ENCODE results near the gene CAP1. TPM values are rescaled to one million over a fixed set of nuclear protein-coding genes. Genes with fewer than 3 reads are reported as not detected.

Gene CAP1
- polyA plus RNA-seq, 1 donor: 198 TPM

- Histone ChIP-seq H3K4me3 (ENCODE audit: low read length) (no peak overlapping the region), H3K27ac (ENCODE audit: low read length) (no peak overlapping the region), H3K4me1 (ENCODE audit: control insufficient read depth, insufficient read depth, low read length) (peaks cover 18% of the 10 kb centered on the region), H3K27me3 (ENCODE audit: control insufficient read depth, insufficient read depth, low read length) (no peaks in the 10 kb centered on the region), H3K9me3 (ENCODE audit: control insufficient read depth, low read depth, low read length) (no peaks in the 10 kb centered on the region), H3K36me3 (ENCODE audit: control insufficient read depth, insufficient read depth, low read length) (peaks cover 2% of the 10 kb centered on the region)
- 100% methylated on average over 3 of the region's 4 CpGs for WGBS (ENCODE audit: insufficient coverage, low lambda C conversion rate)
- no peak for DNase-seq
Observed at GRCh38 chr1:40042341-40042740, 1.8 kb downstream of the CAP1 start.

GRCh38 chr1:40044110-40044509, 3.6 kb downstream of the CAP1 start:
- peaks cover 7% of the 10 kb centered on the region for H3K4me1 ChIP-seq (ENCODE audit: control insufficient read depth, insufficient read depth, low read length)
- 83% methylated on average over 2 of the region's 3 CpGs for WGBS (ENCODE audit: insufficient coverage, low lambda C conversion rate)
- H3K27ac ChIP-seq (ENCODE audit: low read length): no peak overlapping the region
- no peak overlapping the region for H3K4me3 ChIP-seq (ENCODE audit: low read length)
- H3K36me3 ChIP-seq (ENCODE audit: control insufficient read depth, insufficient read depth, low read length): peaks cover 2% of the 10 kb centered on the region
- H3K9me3 ChIP-seq (ENCODE audit: control insufficient read depth, low read depth, low read length): no peaks in the 10 kb centered on the region
- no peak for DNase-seq
- no peaks in the 10 kb centered on the region for H3K27me3 ChIP-seq (ENCODE audit: control insufficient read depth, insufficient read depth, low read length)

- no peak overlapping the region for H3K4me3 ChIP-seq (ENCODE audit: low read length)
- H3K4me1 ChIP-seq (ENCODE audit: control insufficient read depth, insufficient read depth, low read length): peaks cover 3% of the 10 kb centered on the region
- peaks cover 6% of the 10 kb centered on the region for H3K36me3 ChIP-seq (ENCODE audit: control insufficient read depth, insufficient read depth, low read length)
- no peaks in the 10 kb centered on the region for H3K27me3 ChIP-seq (ENCODE audit: control insufficient read depth, insufficient read depth, low read length)
- no peak overlapping the region for H3K27ac ChIP-seq (ENCODE audit: low read length)
- no peaks in the 10 kb centered on the region for H3K9me3 ChIP-seq (ENCODE audit: control insufficient read depth, low read depth, low read length)
- DNase-seq: no peak
- no CpG with 5 or more reads among the region's 4 CpGs for WGBS (ENCODE audit: insufficient coverage, low lambda C conversion rate)
Observed at GRCh38 chr1:40045182-40045581, 4.7 kb downstream of the CAP1 start.

- Histone ChIP-seq H3K9me3 (ENCODE audit: control insufficient read depth, low read depth, low read length) (no peaks in the 10 kb centered on the region), H3K4me1 (ENCODE audit: control insufficient read depth, insufficient read depth, low read length) (peaks cover 3% of the 10 kb centered on the region), H3K36me3 (ENCODE audit: control insufficient read depth, insufficient read depth, low read length) (peaks cover 7% of the 10 kb centered on the region), H3K27me3 (ENCODE audit: control insufficient read depth, insufficient read depth, low read length) (no peaks in the 10 kb centered on the region), H3K4me3 (ENCODE audit: low read length) (no peak overlapping the region), H3K27ac (ENCODE audit: low read length) (no peak overlapping the region)
- no CpG with 5 or more reads among the region's 3 CpGs for WGBS (ENCODE audit: insufficient coverage, low lambda C conversion rate)
- DNase-seq: no peak
Observed at GRCh38 chr1:40045766-40046165, 5.2 kb downstream of the CAP1 start.

GRCh38 chr1:40047276-40047675, 6.7 kb downstream of the CAP1 start:
- H3K4me1 ChIP-seq (ENCODE audit: control insufficient read depth, insufficient read depth, low read length): peaks cover 3% of the 10 kb centered on the region
- no peak for DNase-seq
- H3K9me3 ChIP-seq (ENCODE audit: control insufficient read depth, low read depth, low read length): no peaks in the 10 kb centered on the region
- WGBS (ENCODE audit: insufficient coverage, low lambda C conversion rate): no CpG with 5 or more reads among the region's 2 CpGs
- no peak overlapping the region for H3K27ac ChIP-seq (ENCODE audit: low read length)
- peaks cover 13% of the 10 kb centered on the region for H3K36me3 ChIP-seq (ENCODE audit: control insufficient read depth, insufficient read depth, low read length)
- no peak overlapping the region for H3K4me3 ChIP-seq (ENCODE audit: low read length)
- no peaks in the 10 kb centered on the region for H3K27me3 ChIP-seq (ENCODE audit: control insufficient read depth, insufficient read depth, low read length)

GRCh38 chr1:40047769-40048168, 7.2 kb downstream of the CAP1 start:
- WGBS (ENCODE audit: insufficient coverage, low lambda C conversion rate): no CpG with 5 or more reads among the region's 5 CpGs
- no peak for DNase-seq
- Histone ChIP-seq H3K27ac (ENCODE audit: low read length) (no peak overlapping the region), H3K4me1 (ENCODE audit: control insufficient read depth, insufficient read depth, low read length) (no peaks in the 10 kb centered on the region), H3K27me3 (ENCODE audit: control insufficient read depth, insufficient read depth, low read length) (no peaks in the 10 kb centered on the region), H3K9me3 (ENCODE audit: control insufficient read depth, low read depth, low read length) (no peaks in the 10 kb centered on the region), H3K36me3 (ENCODE audit: control insufficient read depth, insufficient read depth, low read length) (peaks cover 13% of the 10 kb centered on the region), H3K4me3 (ENCODE audit: low read length) (no peak overlapping the region)

- no peak for DNase-seq
- no peaks in the 10 kb centered on the region for H3K9me3 ChIP-seq (ENCODE audit: control insufficient read depth, low read depth, low read length)
- peaks cover 3% of the 10 kb centered on the region for H3K4me1 ChIP-seq (ENCODE audit: control insufficient read depth, insufficient read depth, low read length)
- no CpG with 5 or more reads among the region's 2 CpGs for WGBS (ENCODE audit: insufficient coverage, low lambda C conversion rate)
- no peak overlapping the region for H3K27ac ChIP-seq (ENCODE audit: low read length)
- peaks cover 13% of the 10 kb centered on the region for H3K36me3 ChIP-seq (ENCODE audit: control insufficient read depth, insufficient read depth, low read length)
- no peaks in the 10 kb centered on the region for H3K27me3 ChIP-seq (ENCODE audit: control insufficient read depth, insufficient read depth, low read length)
- no peak overlapping the region for H3K4me3 ChIP-seq (ENCODE audit: low read length)
Observed at GRCh38 chr1:40049725-40050124, 9.2 kb downstream of the CAP1 start.

GRCh38 chr1:40050863-40051262, 10.3 kb downstream of the CAP1 start:
- H3K4me1 ChIP-seq (ENCODE audit: control insufficient read depth, insufficient read depth, low read length): peaks cover 7% of the 10 kb centered on the region
- no peak for DNase-seq
- peaks cover 11% of the 10 kb centered on the region for H3K36me3 ChIP-seq (ENCODE audit: control insufficient read depth, insufficient read depth, low read length)
- H3K27me3 ChIP-seq (ENCODE audit: control insufficient read depth, insufficient read depth, low read length): no peaks in the 10 kb centered on the region
- no peak overlapping the region for H3K27ac ChIP-seq (ENCODE audit: low read length)
- no peaks in the 10 kb centered on the region for H3K9me3 ChIP-seq (ENCODE audit: control insufficient read depth, low read depth, low read length)
- H3K4me3 ChIP-seq (ENCODE audit: low read length): no peak overlapping the region
- no CpG with 5 or more reads among the region's 3 CpGs for WGBS (ENCODE audit: insufficient coverage, low lambda C conversion rate)

GRCh38 chr1:40053138-40053887, 12.8 kb downstream of the CAP1 start:
- H3K4me1 ChIP-seq (ENCODE audit: control insufficient read depth, insufficient read depth, low read length): peaks cover 12% of the 10 kb centered on the region
- WGBS (ENCODE audit: insufficient coverage, low lambda C conversion rate): 100% methylated on average over 1 of the region's 11 CpGs

GRCh38 chr1:40056519-40057309, 16.2 kb downstream of the CAP1 start:
- H3K4me1 ChIP-seq (ENCODE audit: control insufficient read depth, insufficient read depth, low read length): peaks cover 24% of the 10 kb centered on the region
- H3K4me3 ChIP-seq (ENCODE audit: low read length): no peak overlapping the region
- 94% methylated on average over 2 of the region's 5 CpGs for WGBS (ENCODE audit: insufficient coverage, low lambda C conversion rate)
- peaks cover 18% of the 10 kb centered on the region for H3K36me3 ChIP-seq (ENCODE audit: control insufficient read depth, insufficient read depth, low read length)
- no peak for DNase-seq
- H3K9me3 ChIP-seq (ENCODE audit: control insufficient read depth, low read depth, low read length): no peaks in the 10 kb centered on the region
- no peak overlapping the region for H3K27ac ChIP-seq (ENCODE audit: low read length)
- no peaks in the 10 kb centered on the region for H3K27me3 ChIP-seq (ENCODE audit: control insufficient read depth, insufficient read depth, low read length)

More at GRCh38 chr1:40053138-40053887, 12.8 kb downstream of the CAP1 start:
- Histone ChIP-seq H3K27me3 (ENCODE audit: control insufficient read depth, insufficient read depth, low read length) (no peaks in the 10 kb centered on the region), H3K27ac (ENCODE audit: low read length) (no peak overlapping the region), H3K9me3 (ENCODE audit: control insufficient read depth, low read depth, low read length) (no peaks in the 10 kb centered on the region), H3K36me3 (ENCODE audit: control insufficient read depth, insufficient read depth, low read length) (peaks cover 14% of the 10 kb centered on the region), H3K4me3 (ENCODE audit: low read length) (no peak overlapping the region)
- DNase-seq: no peak

All from large intestine (tissue), 3 donors.